ENCODE data around the gene SMPD4. TPM values are rescaled to one million over a fixed set of nuclear protein-coding genes. Genes with fewer than 3 reads are reported as not detected.
"Not testable (repeated sequence)": the region's sequence is repeated elsewhere in the genome, so short reads cannot be mapped to it uniquely, and the experiment has no call there.

SMPD4 gene
- total and polyA plus RNA-seq, 2 of the 13 experiments (the other 11 are each of a cell fraction or from before 2014, with no cell fraction given) = 63.2 to 70.5 TPM

- peak; percentile 13; the same call in 1 of the 2 replicates for TF ChIP-seq POLR2G (IDR thresholded peaks at IDR 0.05; ENCODE audit: low read depth, low read length)
- TF ChIP-seq POLR2A (IDR thresholded peaks at IDR 0.05; ENCODE audit: insufficient read depth in 1 of 2, low read depth in 2 of 2, low read length in 2 of 2) = peak in 1 of 2 experiments; percentile 41; a peak in 1 of 4 replicates
- peak; percentile 78 for TF ChIP-seq CEBPG (CRISPR knock-in tag; IDR thresholded peaks at IDR 0.05)
- not testable (repeated sequence) for TF ChIP-seq NONO (IDR thresholded peaks at IDR 0.05)
- TF ChIP-seq NONO (CRISPR knock-in tag; conservative IDR thresholded peaks at IDR 0.05) = peak; percentile 33; the same call in 1 of the 2 replicates
Measured at GRCh38 chr2:130187859-130188792, 6.7 kb upstream of the SMPD4 start (continued).

DNA sequence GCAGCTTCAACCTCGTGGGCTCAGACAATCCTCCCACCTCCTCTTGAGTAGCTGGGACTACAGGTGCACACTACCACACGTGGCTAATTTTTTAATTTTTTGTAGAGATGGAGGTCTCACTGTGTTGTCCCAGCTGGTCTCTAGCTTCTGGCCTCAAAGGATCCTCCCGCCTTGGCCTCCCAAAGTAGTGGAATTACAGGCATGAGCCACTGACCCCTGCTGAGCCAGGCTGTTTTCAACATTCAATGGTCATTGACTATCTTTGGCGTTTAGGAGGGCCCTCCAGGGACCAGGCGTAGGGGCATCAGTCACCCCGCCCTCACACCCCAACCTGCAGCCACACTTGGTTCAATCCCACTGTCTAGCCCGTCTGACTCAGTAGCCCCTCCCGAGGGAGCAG is 5.9 kb upstream of the SMPD4 start:
- H2AFZ ChIP-seq (ENCODE audit: low read length) = no peak overlapping the region
- no peak for ATAC-seq
- in situ Hi-C loops (cut with HindIII; ENCODE audit: extremely low pct_ligation_motif_present, low pct_unique_long_range_greater_than_20kb) = loop anchor here (25.0 kb wide), 1 partner anchor 1300 kb away; the partner anchor contains the start of genes MZT2A and TUBA3D
- peak; percentile 34 for FAIRE-seq
- POLR2A ChIA-PET = interaction anchor here (2.7 kb wide), 1 partner anchor 1300 kb away, joined by 11 read pairs; no protein-coding TSS in a partner anchor
- CTCF ChIA-PET (ENCODE audit: low intra/inter-chr PET ratio, low total read pairs) = no interaction called here
- H3K27me3 ChIP-seq (ENCODE audit: control insufficient read depth in 1 of 2, insufficient read depth in 2 of 2, low read length in 2 of 2) = no peaks in the 10 kb centered on the region
- no peak overlapping the region for H3K4me2 ChIP-seq (ENCODE audit: low read depth, low read length)
- H3K27ac ChIP-seq (ENCODE audit: extremely low read length, insufficient read depth, low read length) = no peak overlapping the region
- no peaks in the 10 kb centered on the region for H3K9me3 ChIP-seq (ENCODE audit: low read length)
- TF ChIP-seq FOXM1 (CRISPR knock-in tag; IDR thresholded peaks at IDR 0.05) (no peak), ZNF446 (CRISPR knock-in tag; IDR thresholded peaks at IDR 0.05) (no peak), PREB (CRISPR knock-in tag; IDR thresholded peaks at IDR 0.05) (no peak), ADNP (CRISPR knock-in tag; IDR thresholded peaks at IDR 0.05) (no peak), ZNF441 (CRISPR knock-in tag; IDR thresholded peaks at IDR 0.05; ENCODE audit: borderline replicate concordance) (no peak), SMC3 (IDR thresholded peaks at IDR 0.05; ENCODE audit: low read length) (no peak)
- TF ChIP-seq, protein P1, sequence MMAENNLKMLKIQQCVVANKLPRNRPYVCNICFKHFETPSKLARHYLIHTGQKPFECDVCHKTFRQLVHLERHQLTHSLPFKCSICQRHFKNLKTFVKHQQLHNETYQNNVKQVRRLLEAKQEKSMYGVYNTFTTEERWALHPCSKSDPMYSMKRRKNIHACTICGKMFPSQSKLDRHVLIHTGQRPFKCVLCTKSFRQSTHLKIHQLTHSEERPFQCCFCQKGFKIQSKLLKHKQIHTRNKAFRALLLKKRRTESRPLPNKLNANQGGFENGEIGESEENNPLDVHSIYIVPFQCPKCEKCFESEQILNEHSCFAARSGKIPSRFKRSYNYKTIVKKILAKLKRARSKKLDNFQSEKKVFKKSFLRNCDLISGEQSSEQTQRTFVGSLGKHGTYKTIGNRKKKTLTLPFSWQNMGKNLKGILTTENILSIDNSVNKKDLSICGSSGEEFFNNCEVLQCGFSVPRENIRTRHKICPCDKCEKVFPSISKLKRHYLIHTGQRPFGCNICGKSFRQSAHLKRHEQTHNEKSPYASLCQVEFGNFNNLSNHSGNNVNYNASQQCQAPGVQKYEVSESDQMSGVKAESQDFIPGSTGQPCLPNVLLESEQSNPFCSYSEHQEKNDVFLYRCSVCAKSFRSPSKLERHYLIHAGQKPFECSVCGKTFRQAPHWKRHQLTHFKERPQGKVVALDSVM (CRISPR knock-in tag; IDR thresholded peaks at IDR 0.05) = peak; percentile 51; the same call in 1 of the 2 replicates
- peaks cover 2 to 3% of the 10 kb centered on the region in 2 experiments; a peak in 3 of 5 replicates for H3K36me3 ChIP-seq (replicated peaks in 1 of 2; ENCODE audit: control insufficient read depth in 1 of 2, insufficient read depth in 2 of 2, low read length in 2 of 2)
- no peak overlapping the region for H3K9ac ChIP-seq (ENCODE audit: insufficient read depth, low read depth, low read length)
- peaks cover 31% of the 10 kb centered on the region for H3K4me1 ChIP-seq (ENCODE audit: insufficient read depth, low read length)
- no peak overlapping the region for H3K4me3 ChIP-seq (replicated peaks in 1 of 3; ENCODE audit: insufficient read depth in 1 of 3, low read depth in 2 of 3, low read length in 3 of 3)
- 85% methylated on average over 8 of the region's 8 CpGs for WGBS (ENCODE audit: low lambda C conversion rate)
- H4K20me1 ChIP-seq (ENCODE audit: insufficient read depth, low read length) = no peaks in the 10 kb centered on the region
- DNase-seq (ENCODE audit: low spot score) = no peak
- BruUV-seq (replicated peaks) = no TSS peak
- H3K79me2 ChIP-seq (ENCODE audit: insufficient read depth, low read length) = peaks cover 22% of the 10 kb centered on the region
- intact Hi-C loops (cut with micrococcal nuclease; ENCODE audit: unreplicated experiment) = no loop called here

Measured in HepG2 (cell line).